Ovary (tissue), 9 donors: Measurements from ENCODE around the gene PLCB2. TPM values are rescaled to one million over a fixed set of nuclear protein-coding genes. Genes with fewer than 3 reads are reported as not detected.

Source experiments
- DNase-seq, 5 donors: peaks; one replicate each; pipeline ENCODE4 v3.0.0-alpha.2; 2019 to 2020
- H3K27ac ChIP-seq, 2 donors: fragments of 200-600 bp; one replicate each; pipeline versions ENCODE4 v1.5.1 to v1.8.0; 2019 to 2022
- H3K27me3 ChIP-seq: fragments of 200-600 bp; one replicate; pipeline ENCODE4 v1.8.0; 2022
- H3K36me3 ChIP-seq: fragments of 200-600 bp; sonication (generic); one replicate; pipeline ENCODE4 v1.5.1; 2019
- H3K4me1 ChIP-seq: one replicate; pipeline ENCODE4 v1.8.1; 2013; ENCODE audit warnings: mild to moderate bottlenecking, moderate library complexity; ENCODE audit not compliant: insufficient read depth
- H3K4me3 ChIP-seq: fragments of 200-600 bp; sonication (generic); one replicate; pipeline ENCODE4 v1.5.1; 2017
- H3K9me3 ChIP-seq, 2 donors: fragments of 200-600 bp in 1 of 2; sonication (generic) in 1 of 2; one replicate each; pipeline versions ENCODE4 v1.5.1 to v1.8.1; 2013 to 2019; ENCODE audit warnings: mild to moderate bottlenecking in 1 of 2, moderate library complexity in 1 of 2
- CTCF ChIP-seq, 3 donors: fragments of 450-650 bp in 2 of 3; fragments of 200-600 bp in 1 of 3; IDR thresholded peaks; one replicate each; pipeline versions ENCODE4 v1.5.1 to v1.8.0; 2016 to 2022; ENCODE audit warnings: antibody characterized with exemption in 3 of 3, mild to moderate bottlenecking in 1 of 3
- EP300 ChIP-seq: sonication (generic); formaldehyde crosslinking; IDR thresholded peaks from one replicate; pipeline ENCODE4 v1.6.1; 2017; ENCODE audit warnings: antibody characterized with exemption
- POLR2A ChIP-seq: fragments of 450-650 bp; IDR thresholded peaks from one replicate; pipeline ENCODE4 v1.6.1; 2017; ENCODE audit warnings: antibody characterized with exemption, mild to moderate bottlenecking, moderate library complexity
- WGBS, 3 donors: extraction: QIAGEN DNeasy Blood & Tissue Kit in 1 of 3; methylation state at CpG; one replicate each; pipeline versions ENCODE4 v1.1.5 to v1.1.7; 2013 to 2017; 5-methylcytosine and 5-hydroxymethylcytosine counted together
- intact Hi-C, 4 donors: fragments of 100-400 bp; cut with DNase I; formaldehyde crosslinking; loops; one replicate each; pipeline versions ENCODE4 v1.11.0 to v1.15.1; 2022 to 2023
- polyA plus RNA-seq, 2 donors: library from polyadenylated mRNA; stranded (reverse); fragments of 200-250 nt in 1 of 2; fragments of 350-450 nt in 1 of 2; fragmentation: Illumina TruSeq in 1 of 2; extraction: RNeasy Lipid Tissue Mini Kit (QIAGEN cat#74804) in 1 of 2; gene quantifications; one replicate each; pipeline ENCODE4 v1.2.3, GENCODE V29; 2013 to 2014
- total RNA-seq, 7 donors: library from RNA; depleted of rRNA in 2 of 7; stranded (reverse); fragments of >200 nt in 2 of 7; fragmentation: NEBNext Ultra II Directional in 3 of 7; extraction: Animal tissue kit (Norgen Biotek cat#: 25700) in 3 of 7; gene quantifications; one replicate each; pipeline versions ENCODE4 v1.1.0 to v1.2.4, GENCODE V29; 2016 to 2023
- donor health status: DM: no; HTN: no; CAD: no; lungs with moderate emphysema.
- donor health status: DM: no; HTN: no; CAD: no.
- donor health status: Bipolar disorder and iron deficiency.
- donor health status: DM: yes; HTN: yes; CAD: no.
- donor health status: DM: no; HTN: no; CAD: no.
- donor health status: DM: yes; HTN: yes; CAD: no.

Gene PLCB2
- total and polyA plus RNA-seq, 9 donors: 1.9 to 13.9 (median 6.0) TPM

GRCh38 chr15:40316931-40317330 lies 9.2 kb upstream of the PLCB2 start:
- WGBS, 3 donors: 77 to 82% (median 79%) methylated on average over 3 of the region's 3 CpGs

GRCh38 chr15:40314723-40315276 lies 7.1 kb upstream of the PLCB2 start:
- Histone ChIP-seq H3K9me3 (no peaks in the 10 kb centered on the region), H3K4me1 (no peaks in the 10 kb centered on the region), H3K27me3 (no peaks in the 10 kb centered on the region), H3K36me3 (no peaks in the 10 kb centered on the region), H3K4me3 (no peak overlapping the region), H3K27ac (no peak overlapping the region)
- DNase-seq: no peak
- 79 to 85% (median 79%) methylated on average over 4 of the region's 4 CpGs for WGBS, 3 donors
- intact Hi-C loops: no loop called here
- TF ChIP-seq EP300 (no peak), CTCF (IDR thresholded peaks at IDR 0.05) (no peak), POLR2A (no peak)

More at GRCh38 chr15:40316931-40317330, 9.2 kb upstream of the PLCB2 start:
- Histone ChIP-seq H3K27ac (no peak overlapping the region), H3K4me3 (no peak overlapping the region), H3K36me3 (no peaks in the 10 kb centered on the region), H3K4me1 (no peaks in the 10 kb centered on the region), H3K27me3 (no peaks in the 10 kb centered on the region), H3K9me3 (no peaks in the 10 kb centered on the region)
- DNase-seq: no peak
- TF ChIP-seq EP300 (no peak), POLR2A (no peak)
- intact Hi-C loops: no loop called here

- H3K4me3 ChIP-seq: no peak overlapping the region
- DNase-seq: peak in 1 of 5 donors; percentile 23
- H3K27me3 ChIP-seq: no peaks in the 10 kb centered on the region
- 43 to 52% (median 48%) methylated on average over 10 of the region's 10 CpGs for WGBS, 3 donors
- no peaks in the 10 kb centered on the region for H3K36me3 ChIP-seq
- TF ChIP-seq POLR2A: no peak
- TF ChIP-seq CTCF (IDR thresholded peaks at IDR 0.05): no peak
- no peak for TF ChIP-seq EP300
- H3K27ac ChIP-seq: no peak overlapping the region
- intact Hi-C loops: no loop called here
- H3K4me1 ChIP-seq: no peaks in the 10 kb centered on the region
- no peaks in the 10 kb centered on the region for H3K9me3 ChIP-seq
Measured at GRCh38 chr15:40313531-40314398, 6.0 kb upstream of the PLCB2 start.

- no peak overlapping the region for H3K27ac ChIP-seq
- WGBS, 3 donors: 78 to 88% (median 86%) methylated on average over 10 of the region's 10 CpGs
- H3K4me1 ChIP-seq: no peaks in the 10 kb centered on the region
- no peaks in the 10 kb centered on the region for H3K36me3 ChIP-seq
- H3K9me3 ChIP-seq: no peaks in the 10 kb centered on the region
- no peak overlapping the region for H3K4me3 ChIP-seq
- no peaks in the 10 kb centered on the region for H3K27me3 ChIP-seq
- intact Hi-C loops: no loop called here
- DNase-seq: peak in 1 of 5 donors; percentile 9
- TF ChIP-seq CTCF (IDR thresholded peaks at IDR 0.05): no peak
- no peak for TF ChIP-seq EP300
- no peak for TF ChIP-seq POLR2A
Measured at GRCh38 chr15:40312370-40313158, 4.8 kb upstream of the PLCB2 start.
